MCF 10A (cell line): Measurements from ENCODE around the gene TRAF2. TPM values are rescaled to one million over a fixed set of nuclear protein-coding genes. Genes with fewer than 3 reads are reported as not detected.
"Not testable (repeated sequence)": the region's sequence is repeated elsewhere in the genome, so short reads cannot be mapped to it uniquely, and the experiment has no call there.

Experiments used
- BruUV-seq: library from RNA; stranded (reverse); fragments of 400-500 nt; replicated peaks from 2 replicates; lab custom pipeline; 2021; lab: Mats Ljungman, UMichigan
- CTCF ChIA-PET: fragments of 300-600 bp; sonication (Branson Sonifier 250); formaldehyde crosslinking; extraction: SDS; loops from one replicate; lab custom pipeline; 2021; ENCODE audit warnings: antibody characterized with exemption, inconsistent platforms; lab: Yijun Ruan, JAX
- POLR2A ChIA-PET: fragments of 300-600, 350-650 bp; sonication (Branson Sonifier 250); formaldehyde crosslinking; extraction: SDS; loops from one replicate; lab custom pipeline; 2020; ENCODE audit warnings: antibody characterized with exemption, inconsistent platforms; lab: Yijun Ruan, JAX
- DNase-seq: peaks from one replicate; pipeline ENCODE4 v3.0.0-alpha.2; 2018; ENCODE audit not compliant: unreplicated experiment
- H3K27ac Mint-ChIP-seq: one replicate; pipeline ENCODE4 v1.8.0; 2022; ENCODE audit warnings: mild to moderate bottlenecking, low read depth, mixed read lengths; ENCODE audit not compliant: unreplicated experiment
- H3K27me3 Mint-ChIP-seq: one replicate; pipeline ENCODE4 v1.8.0; 2022; ENCODE audit warnings: mixed read lengths; ENCODE audit not compliant: insufficient read depth, unreplicated experiment
- H3K36me3 Mint-ChIP-seq: one replicate; pipeline ENCODE4 v1.8.0; 2022; ENCODE audit warnings: mild to moderate bottlenecking, moderate library complexity, mixed read lengths; ENCODE audit not compliant: insufficient read depth, unreplicated experiment
- H3K4me1 Mint-ChIP-seq: one replicate; pipeline ENCODE4 v1.8.0; 2022; ENCODE audit warnings: mixed read lengths; ENCODE audit not compliant: insufficient read depth, unreplicated experiment
- H3K4me3 Mint-ChIP-seq: one replicate; pipeline ENCODE4 v1.8.0; 2022; ENCODE audit warnings: mild to moderate bottlenecking, moderate library complexity, mixed read lengths; ENCODE audit not compliant: unreplicated experiment
- H3K9me3 Mint-ChIP-seq: one replicate; pipeline ENCODE4 v1.8.0; 2022; ENCODE audit warnings: mixed read lengths; ENCODE audit not compliant: unreplicated experiment
- intact Hi-C: fragments of 100-400 bp; cut with micrococcal nuclease; formaldehyde crosslinking; loops from 2 replicates; pipeline ENCODE4 v1.14.1; 2022
- total RNA-seq: library from RNA; stranded (reverse); gene quantifications from 2 replicates; pipeline ENCODE4 v1.2.3, GENCODE V29; 2022
- TF ChIP-seq, protein P1 (sequence below): fragments of 200-600 bp; IDR thresholded peaks from one replicate; pipeline ENCODE4 v1.8.0; 2022; ENCODE audit warnings: antibody characterized with exemption, mild to moderate bottlenecking; ENCODE audit not compliant: unreplicated experiment

Gene TRAF2
- total RNA-seq, 1 experiment from 2014 or later: 14.1 TPM

DNA sequence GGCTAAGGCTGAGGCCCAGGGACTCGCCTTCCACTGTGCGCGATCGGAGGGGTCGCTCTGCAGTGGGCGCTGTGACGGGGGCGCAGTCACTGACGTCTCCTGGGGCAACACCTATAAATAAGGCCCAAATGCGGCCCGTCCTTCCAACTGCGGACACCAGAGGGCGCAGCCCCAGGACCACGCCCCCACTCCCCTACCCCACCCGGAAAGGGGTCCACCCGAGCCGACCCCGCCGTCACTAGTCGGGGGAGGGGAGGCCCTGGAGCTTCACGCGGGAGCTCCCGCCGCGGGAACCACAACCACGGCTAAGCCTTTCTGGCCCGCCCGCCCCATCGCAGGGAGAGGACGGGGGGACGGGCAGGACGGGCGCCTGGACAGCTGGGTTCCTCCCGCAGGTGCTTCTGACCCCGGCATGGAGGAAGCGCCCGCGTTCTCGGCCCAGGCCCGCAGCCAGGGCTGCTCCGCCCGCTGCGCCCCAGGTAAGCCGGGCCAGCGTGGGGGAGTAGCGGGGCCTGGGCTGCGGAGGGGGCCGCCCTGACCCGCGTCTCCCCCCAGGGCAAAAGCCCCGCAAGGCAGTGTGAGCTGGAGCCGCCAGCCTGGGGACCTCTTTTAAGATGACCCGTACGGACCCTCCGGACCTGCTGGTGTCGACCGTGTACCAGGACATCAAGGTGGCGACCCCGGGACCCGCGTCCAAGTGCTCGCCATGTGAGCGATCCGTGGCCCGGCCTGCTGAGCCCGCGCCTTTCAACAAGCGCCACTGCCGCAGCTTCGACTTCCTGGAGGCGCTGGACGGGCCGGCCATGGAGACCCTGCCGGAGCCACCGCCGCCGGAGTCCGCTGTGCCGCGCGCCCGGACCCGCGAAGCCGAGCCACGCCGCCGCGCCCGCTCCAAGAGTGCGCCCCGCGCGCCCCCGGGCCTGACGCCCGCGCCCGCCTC lies 42.2 kb upstream of the TRAF2 start:
- H3K36me3 Mint-ChIP-seq: peaks cover 47% of the 10 kb centered on the region
- POLR2A ChIA-PET, H3K9me3 Mint-ChIP-seq, BruUV-seq, H3K27me3 Mint-ChIP-seq, H3K27ac Mint-ChIP-seq: not testable (repeated sequence)
- intact Hi-C loops: loop anchor here (2.0 to 10.0 kb wide), 2 partner anchors 101 to 191 kb away; partner anchors contain the start of genes C8G and FBXW5
- CTCF ChIA-PET: interaction anchor here (0.6 to 1.5 kb wide), 5 partner anchors 9 to 96 kb away, joined by 3 to 8 read pairs (median 4); no protein-coding TSS in a partner anchor
- peaks cover 13% of the 10 kb centered on the region for H3K4me1 Mint-ChIP-seq
- DNase-seq: peak; percentile 32
- TF ChIP-seq, protein P1, sequence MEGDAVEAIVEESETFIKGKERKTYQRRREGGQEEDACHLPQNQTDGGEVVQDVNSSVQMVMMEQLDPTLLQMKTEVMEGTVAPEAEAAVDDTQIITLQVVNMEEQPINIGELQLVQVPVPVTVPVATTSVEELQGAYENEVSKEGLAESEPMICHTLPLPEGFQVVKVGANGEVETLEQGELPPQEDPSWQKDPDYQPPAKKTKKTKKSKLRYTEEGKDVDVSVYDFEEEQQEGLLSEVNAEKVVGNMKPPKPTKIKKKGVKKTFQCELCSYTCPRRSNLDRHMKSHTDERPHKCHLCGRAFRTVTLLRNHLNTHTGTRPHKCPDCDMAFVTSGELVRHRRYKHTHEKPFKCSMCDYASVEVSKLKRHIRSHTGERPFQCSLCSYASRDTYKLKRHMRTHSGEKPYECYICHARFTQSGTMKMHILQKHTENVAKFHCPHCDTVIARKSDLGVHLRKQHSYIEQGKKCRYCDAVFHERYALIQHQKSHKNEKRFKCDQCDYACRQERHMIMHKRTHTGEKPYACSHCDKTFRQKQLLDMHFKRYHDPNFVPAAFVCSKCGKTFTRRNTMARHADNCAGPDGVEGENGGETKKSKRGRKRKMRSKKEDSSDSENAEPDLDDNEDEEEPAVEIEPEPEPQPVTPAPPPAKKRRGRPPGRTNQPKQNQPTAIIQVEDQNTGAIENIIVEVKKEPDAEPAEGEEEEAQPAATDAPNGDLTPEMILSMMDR: peak; percentile 75
- peak overlapping the region; percentile 25 for H3K4me3 Mint-ChIP-seq

DNA sequence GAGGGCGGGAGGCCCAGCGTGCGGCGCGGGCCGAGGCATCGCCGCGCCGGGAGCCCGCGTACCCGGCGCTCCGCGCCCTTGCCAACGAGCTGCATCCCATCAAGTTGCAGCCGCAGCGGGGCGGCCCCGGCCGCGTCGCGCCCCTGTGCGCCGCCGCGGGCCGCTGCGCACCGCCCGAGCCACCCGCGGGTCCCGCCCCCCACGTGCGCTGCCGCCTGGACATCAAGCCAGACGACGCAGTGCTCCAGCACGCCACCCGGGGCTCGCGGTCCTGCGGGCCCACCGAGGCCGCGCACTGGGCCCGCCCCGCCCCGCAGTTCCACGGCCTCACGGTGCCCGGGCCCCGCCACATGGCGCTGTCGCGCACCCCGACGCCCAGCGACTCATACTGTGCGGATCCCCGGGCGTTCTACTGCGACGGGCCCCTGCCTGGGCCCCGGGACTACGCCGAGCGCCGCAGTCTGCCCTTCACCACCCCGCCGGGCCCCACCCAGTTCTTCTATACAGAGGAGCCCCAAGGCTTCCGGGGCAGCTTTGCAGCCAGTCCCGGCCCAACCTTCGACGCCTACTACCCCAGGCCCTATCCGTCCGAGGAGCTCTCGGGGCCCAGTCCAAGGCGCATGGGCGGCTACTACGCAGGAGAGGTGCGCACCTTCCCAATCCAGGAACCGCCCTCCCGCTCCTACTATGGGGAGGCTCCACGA lies 41.4 kb upstream of the TRAF2 start:
- Mint-ChIP-seq H3K4me3 (no peak overlapping the region), H3K9me3 (no peaks in the 10 kb centered on the region), H3K36me3 (peaks cover 47% of the 10 kb centered on the region), H3K27me3 (no peaks in the 10 kb centered on the region), H3K4me1 (peaks cover 10% of the 10 kb centered on the region), H3K27ac (no peak overlapping the region)
- ChIA-PET POLR2A (no interaction called here), CTCF (interaction anchor here (1.5 kb wide), 1 partner anchor 10 kb away, joined by 8 read pairs; no protein-coding TSS in a partner anchor)
- intact Hi-C loops: loop anchor here (10.0 kb wide), 1 partner anchor 100 kb away; the partner anchor contains the start of genes C8G and FBXW5
- DNase-seq: no peak
- BruUV-seq: no TSS peak
- TF ChIP-seq, protein P1: no peak

DNA sequence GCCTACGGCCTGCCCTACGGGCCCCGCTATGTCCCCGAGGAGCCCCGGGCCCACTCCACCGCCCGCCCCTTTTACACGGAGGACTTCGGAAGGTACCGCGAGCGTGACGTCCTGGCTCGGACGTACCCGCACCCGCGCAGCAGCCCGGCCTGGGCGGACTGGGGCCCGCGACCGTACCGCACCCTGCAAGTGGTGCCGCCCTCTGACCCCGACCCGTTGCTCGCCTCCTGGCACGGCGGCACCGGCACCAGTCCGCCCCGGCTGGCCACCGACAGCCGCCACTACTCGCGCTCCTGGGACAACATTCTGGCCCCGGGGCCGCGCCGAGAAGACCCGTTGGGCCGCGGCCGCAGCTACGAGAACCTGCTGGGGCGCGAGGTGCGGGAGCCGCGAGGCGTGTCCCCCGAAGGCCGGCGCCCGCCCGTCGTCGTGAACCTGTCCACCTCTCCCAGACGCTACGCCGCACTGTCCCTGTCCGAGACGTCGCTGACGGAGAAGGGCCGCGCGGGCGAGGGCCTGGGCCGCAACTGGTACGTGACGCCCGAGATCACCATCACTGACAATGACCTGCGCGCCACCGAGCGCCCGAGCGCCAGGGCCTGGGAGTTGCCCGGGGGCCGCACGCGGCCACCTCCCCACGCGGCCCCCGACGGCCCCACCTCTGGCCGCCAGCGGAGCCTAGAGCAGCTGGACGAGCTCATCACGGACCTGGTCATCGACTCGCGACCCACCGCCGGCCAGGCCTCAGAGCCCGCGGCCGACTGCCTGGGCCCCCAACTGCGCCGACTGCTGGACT lies 40.7 kb upstream of the TRAF2 start:
- H3K9me3 Mint-ChIP-seq: no peaks in the 10 kb centered on the region
- BruUV-seq: no TSS peak

More for the DNA sequence above, 40.7 kb upstream of the TRAF2 start:
- DNase-seq: no peak
- peaks cover 49% of the 10 kb centered on the region for H3K36me3 Mint-ChIP-seq
- ChIA-PET CTCF (interaction anchor here (0.6 kb wide), 2 partner anchors 12 to 36 kb away, joined by 3 to 6 read pairs; no protein-coding TSS in a partner anchor), POLR2A (no interaction called here)
- H3K27ac Mint-ChIP-seq: no peak overlapping the region
- no peaks in the 10 kb centered on the region for H3K27me3 Mint-ChIP-seq
- intact Hi-C loops: loop anchor here (10.0 kb wide), 1 partner anchor 99 kb away; the partner anchor contains the start of genes C8G and FBXW5
- TF ChIP-seq, protein P1: no peak
- peaks cover 5% of the 10 kb centered on the region for H3K4me1 Mint-ChIP-seq
- H3K4me3 Mint-ChIP-seq: no peak overlapping the region
